Measurements from ENCODE around the gene RUVBL2.

Gene RUVBL2

GRCh38 chr19:48993175-48994034, at the start of gene RUVBL2, which contains the start of gene GYS1:
RUVBL2 (plus strand) TSS chr19:48993887; CDS start chr19:48993912, 25 bp downstream.
GYS1 (minus strand) TSS chr19:48993309; CDS start chr19:48993112, 197 bp downstream.
- peak; percentile 99 for DNase-seq (ENCODE audit: low spot score)

GRCh38 chr19:48945415-48945814, 48.3 kb upstream of the RUVBL2 start:
- no peak for DNase-seq (ENCODE audit: low spot score)

DNA sequence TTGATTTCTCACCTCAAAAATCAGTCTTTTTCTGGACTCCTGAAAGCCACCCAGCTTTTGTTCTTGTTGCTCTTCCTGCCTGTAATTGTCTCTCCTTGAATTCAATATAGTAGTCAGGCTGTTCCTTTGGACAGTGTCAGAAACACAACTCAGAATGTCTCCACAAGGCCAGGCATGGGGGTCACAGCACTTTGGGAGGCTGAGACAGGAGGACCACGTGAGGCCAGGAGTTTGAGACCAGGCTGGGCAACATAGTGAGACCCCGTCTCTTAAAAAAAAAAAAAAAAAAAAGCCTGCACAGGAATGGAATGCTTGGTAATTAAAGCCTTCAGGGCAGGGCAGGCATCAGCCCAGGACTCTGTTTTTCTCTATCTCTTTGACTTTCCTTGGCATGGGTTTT, 47.9 kb upstream of the RUVBL2 start:
- DNase-seq (ENCODE audit: low spot score) = no peak

- no peak for DNase-seq (ENCODE audit: low spot score)
Observed at GRCh38 chr19:48946463-48947257, 47.0 kb upstream of the RUVBL2 start.

- DNase-seq (ENCODE audit: low spot score) = no peak
Observed at GRCh38 chr19:48947258-48947542, 46.5 kb upstream of the RUVBL2 start.

DNA sequence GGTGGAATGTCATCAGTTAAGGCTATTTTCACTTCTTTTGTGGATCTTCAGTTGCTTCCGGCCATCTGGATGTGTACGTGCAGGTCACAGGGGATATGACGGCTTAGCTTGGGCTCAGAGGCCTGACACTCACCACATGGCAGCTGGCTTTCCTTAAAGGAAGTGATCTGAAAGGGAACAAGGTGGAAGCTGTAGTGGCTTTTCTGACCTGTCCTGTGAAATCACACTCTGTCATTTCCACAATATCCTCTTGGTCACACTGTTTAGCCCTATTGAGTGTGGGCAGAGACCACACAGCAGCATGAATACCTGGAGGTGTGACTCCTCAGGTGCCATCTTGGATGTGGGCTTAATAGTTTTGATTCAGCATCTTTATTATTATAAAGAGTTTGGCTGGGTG, 43.5 kb upstream of the RUVBL2 start:
- DNase-seq (ENCODE audit: low spot score) = no peak

DNA sequence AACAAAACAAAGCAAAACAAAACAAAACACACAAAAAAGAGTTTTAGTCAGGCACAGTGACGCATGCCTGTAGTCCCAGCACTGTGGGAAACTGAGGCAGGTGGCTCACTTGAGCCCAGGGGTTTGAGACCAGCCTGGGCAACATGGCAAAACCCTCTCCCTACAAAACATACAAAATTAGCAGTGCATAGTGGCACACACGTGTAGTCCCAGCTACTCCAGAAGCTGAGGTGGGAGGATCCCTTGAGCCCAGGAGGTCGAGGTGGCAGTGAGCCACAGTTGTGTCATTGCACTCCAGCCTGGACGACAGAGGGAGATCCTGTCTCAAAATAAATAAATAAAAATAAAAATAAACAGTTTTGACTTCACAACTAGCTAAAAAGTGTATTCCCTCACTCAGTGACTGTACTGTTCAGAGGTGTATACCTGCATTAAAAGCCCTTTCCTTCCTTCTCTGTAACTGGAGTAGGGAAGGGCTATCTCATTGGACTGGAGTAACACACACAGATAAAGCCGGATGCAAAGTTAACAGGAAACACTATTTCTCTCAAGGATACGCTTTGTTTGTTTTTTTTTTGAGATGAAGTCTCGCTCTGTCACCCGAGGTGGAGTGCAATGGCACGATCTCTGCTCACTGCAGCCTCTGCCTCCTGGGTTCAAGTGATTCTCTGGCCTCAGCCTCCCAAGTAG, 42.7 kb upstream of the RUVBL2 start:
- no peak for DNase-seq (ENCODE audit: low spot score)

DNA sequence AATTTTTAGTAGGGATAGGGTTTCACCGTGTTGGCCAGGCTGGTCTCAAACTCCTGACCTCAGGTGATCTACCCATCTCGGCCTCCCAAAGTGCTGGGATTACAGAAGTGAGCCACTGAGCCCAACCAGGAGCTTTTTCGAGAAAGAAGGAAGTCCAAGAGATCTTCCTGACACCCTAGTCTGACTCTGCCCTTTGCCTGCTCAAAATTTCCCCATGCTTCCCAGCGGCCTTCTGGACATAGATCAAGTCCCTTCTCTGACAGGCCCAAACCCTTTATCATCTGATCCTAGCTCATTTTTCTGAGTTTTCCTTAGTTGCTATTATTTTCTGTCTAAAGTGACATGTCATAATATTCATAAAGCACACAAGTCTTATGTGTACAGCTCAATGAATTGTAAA, 40.5 kb upstream of the RUVBL2 start:
- DNase-seq (ENCODE audit: low spot score) = no peak

GRCh38 chr19:48953990-48954594, 39.6 kb upstream of the RUVBL2 start:
- DNase-seq (ENCODE audit: low spot score) = no peak

- DNase-seq (ENCODE audit: low spot score) = peak; percentile 97
Observed at GRCh38 chr19:48954595-48955307, 38.9 kb upstream of the RUVBL2 start, which contains the start of gene BAX. BAX (plus strand) TSS chr19:48954875; CDS start chr19:48954929, 54 bp downstream.

DNA sequence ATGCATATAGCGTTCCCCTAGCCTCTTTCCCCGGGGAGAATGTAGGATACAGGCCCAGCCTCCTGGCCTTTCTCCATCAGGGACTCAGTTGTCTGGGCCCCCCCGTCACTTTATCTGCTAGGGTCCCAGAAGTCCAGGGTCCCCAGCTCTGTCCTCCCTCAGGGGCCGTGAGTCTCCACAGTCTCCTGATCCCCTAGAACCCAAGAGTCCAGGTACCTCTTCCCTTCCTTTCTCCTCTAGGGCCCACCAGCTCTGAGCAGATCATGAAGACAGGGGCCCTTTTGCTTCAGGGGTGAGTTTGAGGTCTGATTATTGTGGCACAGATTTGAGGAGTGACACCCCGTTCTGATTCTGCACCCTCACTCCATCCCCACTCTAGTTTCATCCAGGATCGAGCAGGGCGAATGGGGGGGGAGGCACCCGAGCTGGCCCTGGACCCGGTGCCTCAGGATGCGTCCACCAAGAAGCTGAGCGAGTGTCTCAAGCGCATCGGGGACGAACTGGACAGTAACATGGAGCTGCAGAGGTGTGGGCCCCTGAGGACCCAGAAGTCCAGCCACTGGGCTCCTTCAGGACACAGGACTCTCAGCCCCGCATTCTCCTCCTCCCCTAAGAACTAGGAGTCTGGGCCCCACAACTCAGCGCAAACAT, 38.3 kb upstream of the RUVBL2 start:
- DNase-seq (ENCODE audit: low spot score) = no peak

- DNase-seq (ENCODE audit: low spot score) = no peak
Observed at GRCh38 chr19:48958006-48958405, 35.7 kb upstream of the RUVBL2 start.

GRCh38 chr19:48959341-48960239, 34.1 kb upstream of the RUVBL2 start:
- no peak for DNase-seq (ENCODE audit: low spot score)

DNA sequence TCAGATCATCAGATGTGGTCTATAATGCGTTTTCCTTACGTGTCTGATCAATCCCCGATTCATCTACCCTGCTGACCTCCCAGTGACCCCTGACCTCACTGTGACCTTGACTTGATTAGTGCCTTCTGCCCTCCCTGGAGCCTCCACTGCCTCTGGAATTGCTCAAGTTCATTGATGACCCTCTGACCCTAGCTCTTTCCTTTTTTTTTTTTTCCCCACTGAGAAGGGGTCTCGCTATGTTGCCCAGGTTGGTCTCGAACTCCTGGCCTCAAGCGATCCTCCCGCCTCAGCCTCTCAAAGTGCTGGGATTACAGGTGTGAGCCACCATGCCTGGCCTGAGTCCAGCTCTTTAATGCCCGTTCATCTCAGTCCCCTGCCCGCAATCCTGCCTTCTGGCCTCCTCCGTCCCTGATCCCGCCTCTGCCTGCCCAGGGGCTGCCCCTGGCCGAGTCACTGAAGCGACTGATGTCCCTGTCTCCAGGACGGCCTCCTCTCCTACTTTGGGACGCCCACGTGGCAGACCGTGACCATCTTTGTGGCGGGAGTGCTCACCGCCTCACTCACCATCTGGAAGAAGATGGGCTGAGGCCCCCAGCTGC, 32.5 kb upstream of the RUVBL2 start:
- no peak for DNase-seq (ENCODE audit: low spot score)

GRCh38 chr19:48961673-48962028, 32.0 kb upstream of the RUVBL2 start:
- no peak for DNase-seq (ENCODE audit: low spot score)

DNA sequence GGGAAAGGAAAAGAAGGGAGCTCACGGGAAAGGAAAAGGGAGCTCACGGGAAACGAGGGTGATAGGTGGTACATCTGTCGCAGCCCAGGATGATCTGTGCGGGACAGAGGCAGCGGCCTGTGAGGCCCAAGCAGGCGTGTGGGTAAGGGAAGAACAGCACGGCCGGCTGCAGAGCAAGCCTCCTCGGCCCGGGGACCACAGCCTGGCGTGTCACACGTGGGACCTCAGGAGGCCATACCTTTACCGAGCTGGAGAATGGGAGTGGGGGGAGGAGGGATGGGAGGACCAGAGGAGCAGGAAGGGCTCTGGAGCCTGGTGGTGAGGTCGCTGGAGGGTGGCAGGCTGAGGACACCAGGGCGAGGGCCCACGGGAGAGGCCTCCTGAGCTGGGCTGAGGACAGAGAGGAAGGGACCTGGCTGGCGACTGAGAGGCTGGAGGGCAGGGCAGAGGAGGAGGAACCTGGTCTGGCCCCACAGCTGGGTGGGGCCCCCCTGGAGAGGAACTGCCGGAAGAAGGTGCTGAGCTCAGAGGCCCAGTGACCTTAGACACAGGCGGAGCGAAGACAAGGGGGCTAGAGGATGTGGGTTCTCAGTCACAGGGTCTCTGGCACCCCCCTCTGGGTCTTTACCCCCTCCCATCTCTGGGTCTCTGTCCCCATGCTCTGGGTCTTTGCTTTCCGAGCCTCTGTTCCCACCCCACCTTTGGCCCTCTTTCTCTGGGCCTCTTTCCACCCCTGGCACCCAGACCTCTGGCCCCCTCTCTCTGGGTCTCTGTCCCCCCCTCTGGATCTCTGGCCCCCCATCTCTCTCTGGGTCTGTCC, 31.4 kb upstream of the RUVBL2 start:
- DNase-seq (ENCODE audit: low spot score) = no peak

GRCh38 chr19:48962849-48963165, 30.9 kb upstream of the RUVBL2 start:
- no peak for DNase-seq (ENCODE audit: low spot score)

DNA sequence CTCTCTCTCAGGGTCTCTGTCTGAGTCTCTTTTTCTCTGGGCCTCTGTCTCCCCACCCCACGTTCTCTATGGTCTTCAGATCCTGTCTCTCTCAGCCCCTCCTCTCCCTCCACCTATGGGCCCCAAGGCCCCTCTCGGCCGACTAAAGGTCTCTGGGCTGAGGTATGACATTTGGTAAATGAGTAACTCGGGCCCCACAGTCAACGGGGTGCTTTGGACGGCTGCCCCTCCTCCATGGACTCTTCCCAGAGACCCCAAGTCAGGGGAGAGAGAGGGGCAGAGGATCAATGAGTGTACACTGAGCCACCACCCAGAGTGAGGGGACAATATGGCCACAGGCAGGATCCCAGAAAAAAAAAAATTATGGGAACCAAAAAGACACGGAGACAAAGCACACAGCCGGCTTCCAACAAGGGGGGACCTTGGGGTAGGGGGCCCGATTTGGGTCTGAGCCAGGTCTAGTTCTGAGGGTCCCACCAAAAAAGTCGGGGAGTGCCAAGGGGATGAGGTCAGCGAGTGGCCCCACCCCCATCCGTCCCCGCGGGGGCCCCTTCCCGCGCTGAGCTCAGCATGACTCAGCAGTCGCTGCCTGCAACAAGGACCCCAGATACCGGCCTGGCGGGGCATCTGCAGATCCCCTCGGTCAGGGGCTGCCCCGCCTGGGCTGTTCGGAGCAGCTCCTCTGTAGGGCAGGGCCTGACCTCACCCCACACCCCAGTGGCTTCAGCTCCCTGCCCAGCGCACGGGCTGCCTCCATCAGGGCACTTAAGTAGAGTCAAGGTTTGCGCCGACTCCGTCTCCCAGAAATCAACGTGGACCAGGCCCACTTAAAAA, 30.1 kb upstream of the RUVBL2 start:
- DNase-seq (ENCODE audit: low spot score) = peak; percentile 82
